DMS153 treated with DMSO at 0.1 percent for 48 hours (cell line): ENCODE measurements around the gene GNAS-AS1.

ENCODE experiments used
- DNase-seq: peaks from one replicate; lab custom pipeline; 2025; ENCODE audit not compliant: unreplicated experiment; lab: John Stamatoyannopoulos, UW

GNAS-AS1 gene

DNA sequence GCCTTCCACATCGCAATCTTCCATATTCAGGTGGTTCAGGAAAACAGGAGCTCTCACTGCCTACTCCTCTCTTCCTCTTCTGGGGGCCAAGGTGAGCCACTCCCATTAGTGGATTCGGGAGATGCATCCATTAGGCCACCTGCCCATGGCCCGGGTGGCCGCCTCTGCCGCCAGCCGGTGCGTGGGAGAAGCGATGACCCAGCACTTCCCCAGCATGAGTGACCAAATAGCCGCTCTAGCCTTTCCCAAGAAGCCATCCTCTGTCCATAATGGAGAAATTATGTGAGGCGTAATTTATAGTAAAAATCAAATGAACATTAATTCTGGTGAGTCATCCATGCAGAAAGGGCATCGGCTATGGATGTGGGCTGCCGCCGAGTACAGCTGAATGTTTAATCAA is 39.4 kb downstream of the GNAS-AS1 start:
- DNase-seq, result no peak

DNA sequence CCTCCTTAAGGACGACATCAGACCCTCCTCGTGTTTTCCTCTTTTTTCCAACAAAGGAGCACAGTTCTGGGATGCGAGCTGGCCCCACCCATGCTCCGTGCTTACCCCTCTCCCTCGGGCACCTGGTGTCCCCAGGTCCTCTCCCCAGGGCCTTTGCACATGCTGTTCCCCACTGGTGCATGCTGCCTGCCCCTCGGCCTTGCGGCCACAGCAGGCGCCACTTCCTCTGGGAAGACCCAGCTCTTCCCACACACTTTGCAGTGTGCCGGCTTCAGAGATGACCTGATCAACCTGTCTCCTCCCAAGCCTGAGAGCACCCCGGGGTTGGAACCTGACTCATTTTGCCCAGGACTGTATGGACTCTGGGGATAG is 39.8 kb downstream of the GNAS-AS1 start:
- DNase-seq, result no peak

DNA sequence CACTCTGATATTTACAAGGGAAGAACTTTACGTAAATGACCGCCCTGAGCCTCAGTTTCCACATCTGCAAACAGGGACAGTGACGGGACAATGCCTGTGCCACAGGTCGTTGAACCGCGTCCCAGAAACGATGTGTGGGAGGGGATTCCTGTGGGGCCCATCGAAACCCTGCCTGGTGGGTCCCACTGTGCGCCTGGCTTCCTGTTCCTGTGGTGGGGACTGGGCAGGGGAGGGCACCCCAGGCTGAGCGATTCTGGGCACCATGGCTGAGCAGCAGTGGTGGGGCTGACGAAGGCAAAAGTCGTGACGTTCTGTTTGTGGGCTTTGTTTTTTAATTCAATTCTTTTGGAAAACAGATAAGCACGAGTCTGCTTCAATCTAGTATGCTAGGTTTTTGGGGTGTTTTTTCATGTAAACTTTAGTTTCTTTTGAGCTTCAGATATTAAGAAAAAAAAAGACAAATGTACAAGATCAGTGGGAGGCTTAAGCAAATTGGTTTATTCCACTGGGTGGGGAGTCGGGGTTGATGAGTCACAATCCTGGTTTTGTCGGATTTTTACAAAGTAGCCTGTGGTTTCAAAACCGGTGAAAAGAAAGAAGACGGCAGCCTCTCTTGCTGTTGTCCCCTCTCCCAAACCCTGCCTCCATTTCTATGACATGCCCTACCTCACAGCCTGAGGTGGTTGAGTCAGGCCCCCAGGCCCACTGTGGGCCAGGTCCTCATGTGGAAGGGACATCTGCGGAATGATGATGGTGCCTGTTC is 40.4 kb downstream of the GNAS-AS1 start:
- DNase-seq, result no peak

DNA sequence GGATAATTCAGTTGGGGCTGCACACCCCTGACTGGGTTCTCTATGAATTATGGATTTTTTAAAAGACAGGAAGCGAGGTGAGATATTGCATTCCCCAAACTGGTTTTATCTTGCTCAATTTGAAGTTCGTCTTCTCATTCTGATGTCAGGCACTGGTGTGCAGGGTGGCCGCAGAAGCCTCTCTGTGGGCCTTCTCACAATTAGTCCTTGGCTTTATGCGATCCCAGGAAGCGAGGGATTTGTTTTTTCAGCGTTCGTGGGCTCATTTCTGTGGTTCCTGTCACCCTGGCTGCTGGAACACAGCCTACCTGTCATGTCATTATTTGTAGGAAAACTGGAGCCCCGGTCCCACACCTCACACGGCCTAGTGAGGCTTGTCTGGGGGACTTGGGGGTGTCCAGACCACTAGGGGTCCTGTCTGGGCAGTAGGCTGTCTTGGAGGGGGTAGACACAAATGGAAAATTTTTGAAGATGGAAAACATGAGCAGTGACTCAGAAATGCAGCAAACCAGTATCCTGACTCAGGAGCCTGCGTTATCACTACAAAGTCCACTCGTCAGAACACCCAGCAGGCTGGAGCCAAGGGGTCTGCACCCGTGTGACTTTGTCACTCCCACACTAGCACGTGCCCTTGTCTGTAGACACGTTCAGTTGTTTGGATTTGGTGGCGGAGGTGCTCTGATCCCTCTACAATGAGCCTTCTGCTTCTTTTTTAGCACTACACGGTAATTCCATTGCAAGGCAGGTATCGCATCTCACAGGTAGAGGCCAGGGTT is 42.2 kb downstream of the GNAS-AS1 start:
- no peak for DNase-seq

DNA sequence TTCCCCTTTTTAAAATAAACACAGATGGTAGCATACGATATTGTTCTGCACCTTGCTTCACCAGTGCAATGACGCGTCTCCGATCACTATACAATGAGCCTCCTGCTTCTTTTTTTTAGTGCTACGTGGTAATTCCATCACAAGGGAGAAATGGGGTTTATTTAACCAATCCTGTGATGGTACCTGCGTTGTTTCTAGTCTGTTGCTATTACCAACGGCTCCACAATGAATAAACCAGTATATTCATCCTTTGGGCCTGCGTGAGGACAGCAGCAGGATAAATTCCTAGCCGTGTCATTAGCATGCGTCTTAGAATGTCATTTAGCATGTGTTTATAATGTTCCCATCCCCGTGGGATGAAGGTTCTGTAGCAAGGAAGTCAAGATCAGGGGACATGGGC is 42.9 kb downstream of the GNAS-AS1 start:
- no peak for DNase-seq

DNA sequence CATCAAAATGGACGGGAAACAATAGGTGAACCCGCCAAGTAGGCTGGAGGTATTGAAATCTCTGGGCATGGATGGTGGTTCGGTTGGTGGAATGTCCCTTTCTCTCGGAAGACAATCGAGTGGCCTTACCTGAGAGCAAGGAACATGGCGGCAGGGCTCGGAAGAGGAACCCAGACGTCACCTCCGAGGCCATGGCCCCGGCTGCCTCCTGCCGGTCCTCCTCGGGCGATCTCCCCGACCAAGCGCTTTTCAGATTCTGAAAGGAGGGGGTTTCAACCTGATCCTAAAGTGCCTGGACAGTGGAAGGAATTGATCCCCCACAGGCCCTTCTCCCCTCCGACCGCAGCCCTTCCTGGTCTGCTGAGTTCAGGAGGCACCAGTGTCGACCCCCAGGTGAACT is 47.2 kb downstream of the GNAS-AS1 start:
- no peak for DNase-seq

DNA sequence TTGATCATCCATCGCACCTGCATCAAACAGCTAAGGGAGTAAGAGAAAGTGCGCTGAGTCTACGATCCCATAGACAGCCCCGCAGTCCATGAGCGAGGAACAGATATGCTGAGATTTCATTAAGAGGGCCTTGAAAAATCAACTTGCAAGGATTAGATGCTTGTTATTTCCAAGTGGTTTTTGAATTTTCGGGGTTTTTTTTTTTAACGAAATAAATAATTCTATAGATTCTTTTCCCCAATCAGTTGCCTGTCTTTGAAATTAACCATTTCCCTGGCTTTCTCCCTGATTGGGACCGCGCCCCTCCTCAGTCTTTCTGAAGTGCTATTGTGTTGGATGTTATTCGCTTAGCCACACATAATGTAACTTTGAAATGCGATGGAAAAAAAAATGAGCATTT is 48.6 kb downstream of the GNAS-AS1 start:
- DNase-seq, result no peak

DNA sequence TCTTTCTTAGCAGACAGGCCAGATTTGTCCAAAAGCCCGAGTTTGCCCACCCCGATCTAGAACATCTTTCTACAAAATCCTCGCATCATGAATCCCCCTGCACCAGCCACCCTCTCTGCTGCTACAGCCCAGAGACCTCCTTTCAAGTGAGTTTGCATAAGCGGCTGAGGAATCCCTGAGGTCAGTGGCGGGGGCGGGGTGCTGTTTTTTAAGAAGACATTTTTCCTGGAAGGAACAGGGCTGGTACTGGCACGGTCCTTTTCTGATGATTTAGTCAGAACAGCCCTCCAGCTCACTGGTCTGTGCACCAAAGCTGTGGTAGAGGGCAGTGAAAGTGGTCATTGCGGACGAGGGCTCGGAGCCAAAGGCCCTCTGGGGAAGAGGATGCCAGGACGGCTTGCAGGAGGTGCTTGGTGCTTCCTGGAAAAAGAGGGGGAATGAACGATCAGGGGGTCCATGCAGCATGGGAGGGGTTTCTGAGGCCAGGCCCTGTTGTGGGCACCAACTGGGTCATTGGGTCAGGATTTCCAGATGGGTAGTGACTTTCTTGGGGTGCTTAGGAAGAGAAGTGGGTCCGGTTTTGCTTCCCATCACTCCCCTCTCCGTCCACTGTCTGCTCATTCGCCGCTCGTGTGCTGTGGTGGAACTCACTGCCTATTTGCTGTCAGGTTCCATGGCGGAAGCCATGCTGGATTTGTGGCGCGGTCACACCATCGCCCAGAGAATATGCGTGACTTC is 50.4 kb downstream of the GNAS-AS1 start:
- DNase-seq, result no peak

DNA sequence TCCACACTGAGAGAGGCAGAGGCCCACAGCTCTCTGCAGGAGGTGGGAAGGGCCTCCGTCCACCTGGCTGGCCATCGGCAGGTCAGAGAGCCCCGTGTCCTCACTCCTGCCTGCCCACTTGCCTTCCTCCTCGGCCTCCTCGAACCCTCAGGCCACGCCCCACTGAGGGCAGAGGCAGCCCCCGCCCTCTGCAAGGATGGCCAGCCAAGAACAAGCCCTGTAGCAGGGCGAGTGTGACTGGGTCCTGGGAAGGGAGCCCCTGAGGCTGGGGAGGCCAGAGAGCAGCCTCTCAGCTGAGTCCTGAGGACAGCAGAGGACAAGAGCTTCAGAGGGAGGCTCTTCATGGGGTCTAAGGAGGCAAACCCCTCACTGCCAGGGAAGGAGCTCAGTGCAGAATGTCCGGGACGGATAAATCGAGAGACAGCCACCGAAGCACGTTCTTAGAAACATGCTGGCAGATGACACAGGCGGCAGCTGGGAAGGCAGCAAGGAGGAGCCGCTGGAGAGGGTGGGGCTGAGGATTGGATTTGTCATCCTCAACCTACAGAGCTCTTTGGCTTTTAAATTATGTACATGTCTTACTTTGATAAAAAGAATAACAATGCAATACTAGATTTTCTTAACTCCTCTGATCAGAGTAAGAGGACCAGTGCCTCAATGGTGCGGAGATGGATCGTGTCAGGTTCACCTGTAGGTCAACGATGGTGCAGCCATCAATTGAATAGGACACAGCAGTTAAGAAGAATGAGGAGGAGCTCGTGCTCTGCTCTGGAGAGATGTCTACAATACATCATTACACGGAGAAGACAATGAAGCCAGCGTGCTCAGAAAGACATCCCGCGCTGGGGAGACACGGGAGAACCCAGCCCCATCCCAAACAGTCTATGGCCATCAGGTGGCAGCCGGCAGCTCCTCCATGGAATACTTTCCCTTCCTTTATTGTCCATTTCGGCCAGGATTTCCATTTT is 53.0 kb downstream of the GNAS-AS1 start:
- DNase-seq, result no peak

DNA sequence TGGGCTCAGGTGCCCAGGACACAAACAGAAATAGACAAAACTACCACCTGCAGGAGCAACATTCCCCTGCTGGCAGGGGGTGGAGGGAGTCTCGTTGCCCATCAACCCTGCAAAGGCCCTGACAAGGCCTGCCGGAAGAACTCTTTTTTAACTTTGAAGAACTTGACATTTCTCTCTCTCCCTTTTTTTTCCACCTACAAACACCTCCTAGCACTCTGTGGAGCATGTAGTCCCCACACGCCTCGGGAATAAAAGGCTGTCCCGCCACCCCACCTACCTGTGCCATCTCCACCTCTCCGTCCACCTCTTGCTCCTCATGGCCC is 54.8 kb downstream of the GNAS-AS1 start:
- DNase-seq, result no peak

DNA sequence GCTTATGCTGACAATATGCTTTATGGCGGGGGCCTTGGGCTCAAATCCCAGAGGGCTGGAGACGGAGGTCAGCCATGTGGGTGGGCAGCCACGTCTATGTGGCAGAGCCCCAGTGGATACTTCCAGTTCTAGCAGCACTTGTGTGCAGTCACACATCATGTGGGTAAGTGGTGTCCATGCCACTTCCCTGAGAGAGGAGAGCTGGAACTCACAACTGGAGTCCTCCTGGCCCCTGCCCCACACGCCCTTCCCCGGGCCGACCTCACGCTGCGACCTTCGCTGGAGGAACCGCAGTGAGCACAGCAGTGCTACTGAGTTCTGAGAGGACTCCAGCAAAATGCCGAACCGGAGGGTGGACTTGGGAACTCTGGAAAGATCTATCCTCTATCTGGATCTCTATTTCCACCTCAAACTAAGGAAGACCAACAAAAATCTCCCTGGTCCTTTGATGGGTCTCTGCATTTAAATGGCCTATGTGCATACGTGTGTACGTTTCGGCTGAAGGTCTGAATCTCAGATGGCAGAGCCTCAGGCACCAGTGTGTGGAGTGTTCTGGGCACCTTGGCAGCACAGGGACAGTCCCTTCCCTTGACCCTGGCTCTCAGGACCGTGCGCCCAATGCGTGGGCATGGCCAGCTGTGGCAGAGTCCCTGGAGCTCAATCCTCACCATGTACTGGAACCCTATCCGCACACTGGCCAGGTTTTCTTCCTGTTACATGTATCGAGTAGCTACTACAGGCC is 55.4 kb downstream of the GNAS-AS1 start:
- DNase-seq, result no peak

DNA sequence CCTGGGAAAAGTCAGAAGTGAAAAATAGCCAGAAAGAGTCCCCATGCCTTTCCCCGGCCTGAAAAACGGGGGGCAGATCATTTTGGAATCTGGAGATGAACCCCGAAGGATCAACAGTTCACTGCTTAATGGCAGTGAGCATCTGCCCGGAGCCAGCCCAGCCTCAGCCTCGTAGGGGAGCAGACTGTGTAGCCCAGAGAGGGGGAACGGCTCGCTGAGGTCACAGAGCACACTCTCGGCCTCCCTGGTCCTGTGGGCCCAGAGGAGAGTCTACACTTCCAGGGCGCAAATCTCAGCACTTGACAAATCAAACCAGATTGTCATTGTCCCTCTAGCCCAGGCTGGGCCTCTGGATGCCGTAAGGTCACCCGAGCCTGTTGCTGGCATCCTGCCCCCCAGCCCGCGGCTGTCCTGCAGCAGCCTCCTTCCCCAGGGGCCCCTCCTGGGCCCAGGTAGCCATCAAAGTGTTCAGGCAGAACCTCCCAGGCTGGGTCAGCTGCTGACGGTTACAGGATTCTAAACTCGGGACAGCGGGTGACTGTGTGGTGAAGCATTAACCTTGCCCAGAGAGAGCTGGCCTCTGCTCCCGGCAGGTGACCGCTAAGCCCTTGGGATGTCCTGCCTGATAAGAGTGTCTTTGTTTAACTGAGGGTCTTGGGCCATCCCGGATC is 56.1 kb downstream of the GNAS-AS1 start:
- DNase-seq, result no peak

DNA sequence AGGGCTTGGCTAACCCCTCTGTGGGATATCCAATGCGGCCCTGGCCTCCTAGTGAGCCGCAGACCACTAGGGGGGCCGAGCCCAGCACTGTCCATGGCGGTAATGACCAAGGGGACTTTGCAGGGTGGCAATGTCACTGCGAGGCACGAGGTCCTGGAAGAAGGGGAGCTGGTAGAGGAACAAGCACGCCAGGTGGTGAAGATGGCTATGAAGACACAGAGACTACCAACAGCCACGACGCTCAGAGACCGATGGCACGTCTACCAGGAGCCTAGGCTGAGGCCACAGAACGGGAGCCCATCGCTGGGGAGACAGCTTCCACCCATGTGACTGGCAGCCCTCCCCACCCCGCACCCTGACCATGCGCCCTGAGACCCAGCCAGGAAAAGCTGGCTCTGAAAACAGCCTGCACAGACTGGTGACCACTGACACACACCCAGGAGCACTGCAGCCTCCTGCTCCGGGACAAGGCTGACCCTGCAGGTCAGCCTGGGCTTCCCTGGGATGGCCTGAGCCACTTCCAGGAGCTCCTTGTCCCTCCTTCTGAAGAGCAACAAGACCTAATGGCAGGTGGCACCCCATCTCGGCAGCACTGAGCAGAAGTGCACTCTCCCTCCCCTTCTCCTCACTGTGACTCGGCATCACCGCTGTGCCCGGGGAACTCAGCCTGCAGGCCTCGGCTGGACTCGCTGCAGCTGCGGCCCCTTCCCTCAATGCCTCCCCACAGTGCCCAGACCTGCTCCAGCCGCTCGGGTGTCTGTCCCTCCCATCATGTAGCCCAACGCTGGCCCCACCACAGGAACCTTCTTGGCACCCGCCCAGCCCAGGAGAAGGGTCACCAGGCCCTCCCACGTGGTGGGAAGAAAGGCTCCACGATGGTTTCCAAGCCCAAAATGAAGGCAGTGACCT is 56.9 kb downstream of the GNAS-AS1 start:
- DNase-seq, result no peak

DNA sequence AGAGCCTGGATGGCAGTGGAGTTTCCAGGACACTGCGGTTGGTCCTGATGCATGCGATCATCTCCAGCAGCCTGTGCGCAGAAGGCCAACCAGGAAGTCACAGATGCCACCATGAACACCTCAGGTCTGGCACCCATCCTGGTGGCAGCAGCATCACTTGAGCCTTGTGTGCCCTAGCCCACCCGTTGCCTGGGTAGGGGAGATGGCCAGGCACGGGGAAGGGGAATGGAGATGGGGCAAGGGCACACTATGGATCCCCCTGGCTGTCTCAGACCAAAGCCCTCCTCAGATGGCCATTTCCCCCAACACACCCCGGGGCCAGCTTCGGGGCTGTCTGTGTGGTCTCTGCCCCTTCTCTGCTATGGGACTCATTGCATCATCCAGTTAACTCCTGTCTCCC is 58.3 kb downstream of the GNAS-AS1 start:
- DNase-seq, result no peak

DNA sequence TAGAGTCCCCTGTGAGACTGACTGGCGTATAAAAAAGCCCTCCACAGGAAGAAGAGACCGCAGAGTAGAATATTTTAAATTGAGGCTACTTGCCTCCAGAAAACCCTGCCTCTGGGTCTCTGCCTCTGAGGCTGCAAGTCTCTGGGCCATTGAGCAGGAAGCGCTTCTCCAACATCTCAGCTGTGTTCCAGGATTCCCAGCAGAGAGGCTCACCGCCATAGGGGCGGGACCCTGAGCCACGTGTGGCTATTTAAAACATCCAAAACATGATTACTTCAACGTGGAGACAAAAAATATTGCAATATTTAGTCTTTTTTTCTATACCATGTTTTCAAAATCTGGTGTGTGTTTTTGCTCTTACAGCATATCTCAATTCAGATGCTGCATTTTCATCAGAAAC is 59.4 kb downstream of the GNAS-AS1 start:
- no peak for DNase-seq

DNA sequence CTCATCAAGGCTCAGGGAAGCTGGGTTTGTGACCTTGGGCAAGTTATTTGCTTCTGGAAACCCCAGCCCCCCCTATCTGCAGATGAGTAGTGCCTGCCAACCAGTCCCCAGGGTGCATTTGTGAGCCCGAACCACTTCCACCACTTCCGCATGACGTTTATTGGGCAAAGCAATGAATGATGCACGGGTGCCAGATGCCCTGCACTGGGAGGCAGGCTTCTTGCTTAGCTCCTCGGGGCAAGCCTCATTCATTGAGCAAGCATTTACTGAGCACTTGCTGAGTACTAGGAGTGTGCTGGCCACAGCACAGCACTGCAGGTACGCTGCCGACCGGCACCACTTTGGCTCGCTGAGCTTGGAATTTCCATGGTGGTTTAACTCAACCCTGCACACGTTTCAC is 60.2 kb downstream of the GNAS-AS1 start:
- DNase-seq, result no peak

DNA sequence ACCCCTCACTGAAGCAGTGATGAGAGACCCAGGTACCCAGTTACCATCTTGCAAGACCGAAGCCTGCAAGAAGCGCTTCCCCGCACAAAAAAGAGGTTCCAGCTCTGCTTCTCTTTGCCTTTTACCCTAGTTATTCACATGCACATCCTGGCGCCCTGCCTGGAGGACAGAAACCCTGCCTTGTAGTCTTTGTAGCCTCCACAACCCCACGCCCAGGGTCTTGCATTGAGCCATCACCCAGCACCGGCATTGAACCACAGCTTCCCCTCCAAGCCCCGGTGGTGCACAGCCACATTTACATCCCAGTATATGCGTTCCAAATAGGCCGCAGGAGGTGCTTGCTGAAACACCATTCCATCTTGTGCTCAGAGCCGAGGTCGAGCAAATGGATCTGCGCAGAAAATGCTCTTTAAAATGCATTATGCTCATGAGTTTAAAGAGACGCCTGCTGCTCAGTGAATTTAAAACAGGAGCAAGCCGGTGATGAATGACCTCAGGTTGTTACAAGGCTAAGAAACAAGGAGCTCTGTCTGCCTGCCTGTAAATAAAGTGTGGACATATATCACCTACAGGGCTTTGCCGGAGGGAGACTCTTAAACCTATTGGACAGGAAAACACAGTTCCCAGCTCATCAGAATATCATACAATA is 61.7 kb downstream of the GNAS-AS1 start:
- no peak for DNase-seq
